HUES6 (cell line): ENCODE data around the gene WLS.
A peak's percentile ranks its signal among the peaks of the same experiment; 100 is the strongest.

Experiments
- H3K27ac ChIP-seq: 2 replicates; pipeline ENCODE4 v1.7.0; 2013; ENCODE audit warnings: low read depth, mild to moderate bottlenecking, low read length, inconsistent platforms
- H3K27me3 ChIP-seq: 2 replicates; pipeline ENCODE4 v1.6.1; 2013; ENCODE audit warnings: low read length; ENCODE audit not compliant: control insufficient read depth, insufficient read depth
- H3K36me3 ChIP-seq: 2 replicates; pipeline ENCODE4 v1.6.1; 2013; ENCODE audit warnings: low read length; ENCODE audit not compliant: control insufficient read depth, insufficient read depth
- H3K4me1 ChIP-seq: 2 replicates; pipeline ENCODE4 v1.6.1; 2013; ENCODE audit warnings: low read length; ENCODE audit not compliant: control insufficient read depth, insufficient read depth
- H3K4me3 ChIP-seq: 2 replicates; pipeline ENCODE4 v1.5.1; 2013; ENCODE audit warnings: low read depth, low read length
- H3K9ac ChIP-seq: one replicate; pipeline ENCODE4 v1.6.1; 2013; ENCODE audit warnings: mild to moderate bottlenecking, low read length
- H3K9me3 ChIP-seq: 2 replicates; pipeline ENCODE4 v1.6.1; 2013; ENCODE audit warnings: low read depth, low read length; ENCODE audit not compliant: control insufficient read depth, insufficient read depth

WLS gene

DNA sequence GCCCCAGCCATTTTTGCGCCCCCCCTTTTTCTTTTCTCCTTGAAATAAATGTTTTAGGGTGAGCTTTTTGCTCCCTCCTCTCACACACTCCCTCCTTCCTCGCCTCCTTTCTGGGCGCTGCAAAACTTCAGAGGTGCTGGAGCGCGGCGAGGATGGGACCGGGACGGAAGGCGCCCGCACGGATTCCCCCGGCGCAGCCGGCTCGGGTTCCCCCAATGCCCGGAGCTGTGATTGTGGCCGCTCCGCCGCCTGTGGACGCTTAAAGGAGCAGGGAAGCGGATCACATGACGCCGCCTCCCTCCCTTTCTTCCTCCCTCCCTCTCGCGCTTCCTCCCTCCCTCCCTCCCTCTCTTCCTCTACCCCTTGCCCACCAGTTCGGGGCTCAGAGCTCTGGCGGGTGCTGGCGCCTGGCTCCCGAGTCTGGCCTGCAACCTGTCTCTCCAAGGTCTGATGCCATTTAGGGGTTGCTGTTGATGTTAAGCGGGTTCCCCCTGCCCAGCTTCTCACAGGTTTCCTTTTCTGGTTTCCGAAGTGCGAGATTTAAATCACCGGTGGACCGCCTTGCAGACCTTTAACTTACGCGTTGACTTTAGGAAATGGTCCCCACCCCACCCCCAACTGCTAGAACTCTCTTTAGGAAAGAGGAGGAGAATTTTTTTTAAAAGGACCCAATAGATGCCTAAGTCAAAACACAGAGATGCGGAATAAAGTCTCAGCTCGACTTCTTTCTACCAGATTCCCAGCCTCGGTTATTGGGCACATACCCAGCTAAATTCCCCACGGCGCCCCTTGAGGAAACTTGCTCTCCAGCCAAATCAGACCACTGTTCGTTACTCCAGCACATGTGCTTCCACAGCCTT, at the start of gene WLS:
TSS of gene WLS (minus strand) at position 235 of the 860 bp plus-strand sequence. CDS start at position 11, 224 bp downstream.
- H3K27ac ChIP-seq, result peak within 1 kb of the TSS; percentile 61; the same call in 1 of the 2 replicates
- H3K9me3 ChIP-seq, result no peaks in the 10 kb centered on the region
- H3K9ac ChIP-seq, result peak within 1 kb of the TSS; percentile 91

GRCh38 chr1:68280286-68280685, 48.0 kb upstream of the WLS start:
- Histone ChIP-seq H3K27ac (no peak overlapping the region), H3K9ac (no peak overlapping the region), H3K4me1 (peaks cover 39% of the 10 kb centered on the region), H3K27me3 (peaks cover 19% of the 10 kb centered on the region; the same call in 1 of the 2 replicates), H3K4me3 (no peak overlapping the region), H3K9me3 (no peaks in the 10 kb centered on the region), H3K36me3 (no peaks in the 10 kb centered on the region)

More for the DNA sequence above, at the start of gene WLS:
- Histone ChIP-seq H3K27me3 (peaks cover 88% of the 10 kb centered on the region), H3K4me3 (peak within 1 kb of the TSS; percentile 94), H3K36me3 (no peaks in the 10 kb centered on the region; the same call in 1 of the 2 replicates), H3K4me1 (peaks cover 26% of the 10 kb centered on the region)

- no peak overlapping the region for H3K4me3 ChIP-seq
- H3K4me1 ChIP-seq, result peaks cover 39% of the 10 kb centered on the region
- no peaks in the 10 kb centered on the region for H3K36me3 ChIP-seq
- H3K27me3 ChIP-seq, result peaks cover 23% of the 10 kb centered on the region; the same call in 1 of the 2 replicates
- H3K27ac ChIP-seq, result no peak overlapping the region
- no peak overlapping the region for H3K9ac ChIP-seq
- no peaks in the 10 kb centered on the region for H3K9me3 ChIP-seq
These were observed 47.5 kb upstream of the WLS start for GRCh38 chr1:68279846-68280245.

DNA sequence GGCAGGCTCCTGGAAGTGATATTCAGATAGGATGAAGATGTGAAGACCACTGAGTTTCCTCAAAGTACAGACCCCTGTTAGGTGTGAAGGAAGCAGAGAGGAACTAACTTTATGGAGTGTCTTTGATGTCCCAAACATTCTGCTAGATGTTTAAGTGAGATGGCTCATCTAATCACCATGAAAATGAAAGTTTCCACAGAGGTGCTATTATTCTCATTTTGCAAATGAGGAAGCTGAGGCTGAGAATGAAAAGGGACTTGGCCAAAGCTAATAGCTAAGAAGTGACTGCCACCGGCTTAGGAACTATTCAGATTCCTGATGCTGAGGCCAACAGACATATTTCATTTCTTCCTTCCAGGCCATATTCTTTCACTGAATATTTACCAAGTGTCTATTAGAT, 45.9 kb upstream of the WLS start:
- Histone ChIP-seq H3K9ac (no peak overlapping the region), H3K27me3 (peaks cover 35% of the 10 kb centered on the region; the same call in 1 of the 2 replicates), H3K4me1 (peaks cover 45% of the 10 kb centered on the region), H3K27ac (no peak overlapping the region), H3K4me3 (no peak overlapping the region), H3K9me3 (no peaks in the 10 kb centered on the region), H3K36me3 (no peaks in the 10 kb centered on the region)

- peaks cover 35% of the 10 kb centered on the region; the same call in 1 of the 2 replicates for H3K27me3 ChIP-seq
- no peak overlapping the region; the same call in 1 of the 2 replicates for H3K27ac ChIP-seq
- H3K9ac ChIP-seq, result no peak overlapping the region
- peaks cover 45% of the 10 kb centered on the region for H3K4me1 ChIP-seq
- H3K4me3 ChIP-seq, result no peak overlapping the region
- H3K36me3 ChIP-seq, result no peaks in the 10 kb centered on the region
- no peaks in the 10 kb centered on the region for H3K9me3 ChIP-seq
These were observed 44.1 kb upstream of the WLS start for GRCh38 chr1:68276448-68276847.

DNA sequence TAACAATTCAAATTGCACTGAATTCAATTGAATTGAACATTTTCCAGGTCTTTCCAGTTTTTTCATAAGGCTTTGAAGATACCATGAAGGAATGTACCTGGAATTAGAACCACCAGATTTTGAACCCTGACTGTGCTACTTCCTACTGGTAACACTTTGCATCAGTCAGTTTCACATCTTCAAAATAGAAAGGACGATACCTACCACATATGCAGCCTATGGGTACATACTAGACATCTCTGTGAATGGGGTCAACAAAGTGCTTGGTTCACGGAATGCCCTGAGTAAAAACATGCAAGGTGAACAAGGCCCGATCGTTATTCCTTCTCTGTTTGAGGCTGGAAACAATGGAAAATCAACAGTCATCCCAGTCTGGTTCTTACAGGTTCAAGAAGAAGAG, 41.2 kb upstream of the WLS start:
- Histone ChIP-seq H3K4me1 (peaks cover 33% of the 10 kb centered on the region), H3K9me3 (no peaks in the 10 kb centered on the region), H3K9ac (no peak overlapping the region), H3K36me3 (no peaks in the 10 kb centered on the region), H3K27me3 (peaks cover 32% of the 10 kb centered on the region; the same call in 1 of the 2 replicates), H3K4me3 (no peak overlapping the region), H3K27ac (no peak overlapping the region)

- no peak overlapping the region for H3K9ac ChIP-seq
- no peaks in the 10 kb centered on the region for H3K36me3 ChIP-seq
- H3K4me3 ChIP-seq, result no peak overlapping the region
- peaks cover 18% of the 10 kb centered on the region; the same call in 1 of the 2 replicates for H3K27me3 ChIP-seq
- peaks cover 14% of the 10 kb centered on the region; the same call in 1 of the 2 replicates for H3K4me1 ChIP-seq
- no peaks in the 10 kb centered on the region for H3K9me3 ChIP-seq
- no peak overlapping the region for H3K27ac ChIP-seq
These were observed 39.3 kb upstream of the WLS start for GRCh38 chr1:68271596-68271995.

GRCh38 chr1:68270951-68271350, 38.6 kb upstream of the WLS start:
- peaks cover 10% of the 10 kb centered on the region; the same call in 1 of the 2 replicates for H3K4me1 ChIP-seq
- no peak overlapping the region for H3K4me3 ChIP-seq
- H3K27me3 ChIP-seq, result peaks cover 18% of the 10 kb centered on the region; the same call in 1 of the 2 replicates
- H3K9me3 ChIP-seq, result no peaks in the 10 kb centered on the region
- no peak overlapping the region for H3K9ac ChIP-seq
- H3K27ac ChIP-seq, result no peak overlapping the region
- no peaks in the 10 kb centered on the region for H3K36me3 ChIP-seq

DNA sequence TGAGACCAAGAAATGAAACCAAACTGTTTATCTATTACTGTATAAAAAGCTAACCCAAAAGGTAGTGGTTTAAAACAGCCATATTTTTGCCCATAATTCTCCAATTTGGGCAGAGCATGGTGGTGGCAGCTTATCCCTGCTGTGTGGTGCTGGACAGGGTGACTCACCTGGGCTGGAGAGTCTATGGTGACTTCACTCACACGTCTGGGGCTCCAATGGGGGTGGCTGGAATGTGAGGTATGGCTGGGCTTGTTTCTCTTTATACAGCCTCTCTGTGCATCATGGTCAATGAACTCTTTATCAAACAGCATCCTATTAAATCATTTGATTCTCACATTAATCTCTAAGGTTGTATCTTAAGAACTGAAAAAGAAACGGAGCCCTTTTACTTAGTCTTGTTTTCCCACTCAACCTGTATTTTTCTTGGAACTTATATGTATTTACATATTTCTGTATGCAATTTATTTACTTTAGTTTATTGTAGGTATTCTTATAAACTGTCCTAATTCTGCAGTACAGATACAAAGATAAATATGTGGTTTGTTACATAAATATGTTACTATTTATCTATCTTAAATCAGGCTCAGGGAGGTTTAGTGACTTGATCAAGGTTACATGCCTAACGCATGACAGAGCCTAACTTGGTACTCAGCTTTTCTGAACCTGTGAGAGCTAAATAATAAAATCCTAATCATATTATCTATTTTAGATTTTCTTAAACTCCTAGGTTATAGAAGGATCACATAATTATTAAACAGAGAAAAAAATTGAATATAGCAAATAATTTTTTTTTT, 37.5 kb upstream of the WLS start:
- Histone ChIP-seq H3K27ac (no peak overlapping the region), H3K27me3 (peaks cover 13% of the 10 kb centered on the region; the same call in 1 of the 2 replicates), H3K4me1 (peaks cover 6% of the 10 kb centered on the region; the same call in 1 of the 2 replicates), H3K9ac (no peak overlapping the region), H3K36me3 (no peaks in the 10 kb centered on the region), H3K4me3 (no peak overlapping the region), H3K9me3 (no peaks in the 10 kb centered on the region)

DNA sequence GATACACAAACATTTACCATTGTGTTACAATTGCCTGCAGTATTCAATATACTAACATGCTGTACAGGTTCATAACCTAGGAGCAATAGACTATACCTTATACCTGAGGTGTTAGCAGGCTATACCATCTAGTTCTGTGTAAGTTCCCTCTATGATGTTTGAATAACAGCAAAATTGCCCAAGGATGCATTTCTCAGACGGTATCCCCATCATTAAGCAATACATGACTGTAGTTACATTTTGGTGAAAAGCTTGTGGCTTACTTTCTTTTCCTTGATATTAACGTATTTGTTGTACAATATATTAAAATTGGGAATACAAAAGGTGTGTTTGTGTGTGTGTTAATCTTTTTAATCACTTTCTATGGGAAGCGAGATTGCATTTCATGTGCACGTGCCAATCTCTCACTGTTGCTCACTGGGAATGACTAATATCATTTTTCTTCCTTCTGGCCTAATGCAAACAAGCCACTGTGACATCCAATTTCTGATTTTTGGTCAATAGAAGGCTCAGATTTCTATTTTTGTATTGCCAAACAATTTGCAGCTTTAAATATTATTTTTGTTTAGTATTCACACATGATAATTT, 36.7 kb upstream of the WLS start:
- Histone ChIP-seq H3K4me3 (no peak overlapping the region), H3K9me3 (no peaks in the 10 kb centered on the region), H3K9ac (no peak overlapping the region), H3K27ac (no peak overlapping the region), H3K4me1 (peaks cover 5% of the 10 kb centered on the region; the same call in 1 of the 2 replicates), H3K36me3 (no peaks in the 10 kb centered on the region), H3K27me3 (peaks cover 5% of the 10 kb centered on the region; the same call in 1 of the 2 replicates)
